Astrocyte (in vitro differentiated cells and primary cell): ENCODE measurements around the gene PRR16.

Experiments
- CTCF ChIP-seq: IDR thresholded peaks from 2 replicates; pipeline ENCODE4 v1.5.1; 2011; ENCODE audit warnings: low read depth, mild to moderate bottlenecking, inconsistent platforms, low read length, moderate library complexity; ENCODE audit not compliant: insufficient read depth
- EZH2 ChIP-seq: IDR thresholded peaks from 2 replicates; pipeline ENCODE4 v1.6.1; 2012; ENCODE audit warnings: mild to moderate bottlenecking, low read length, inconsistent platforms; ENCODE audit not compliant: insufficient read depth

- no peak for TF ChIP-seq CTCF
- no peak for TF ChIP-seq EZH2
Observed at GRCh38 chr5:120503341-120503740, 39.2 kb downstream of the PRR16 start.
